Tibial nerve (tissue), 4 donors: Measurements from ENCODE around the gene SMAD6. TPM values are rescaled to one million over a fixed set of nuclear protein-coding genes. Genes with fewer than 3 reads are reported as not detected.

ENCODE experiments used
- DNase-seq, 2 donors: peaks; one replicate each; pipeline ENCODE4 v3.0.0-alpha.2; 2019; ENCODE audit warnings: low spot score in 2 of 2
- H3K27ac ChIP-seq, 4 donors: fragments of 200-600 bp; sonication (generic) in 3 of 4; one replicate each; pipeline ENCODE4 v1.5.1; 2017 to 2019; ENCODE audit warnings: mild to moderate bottlenecking in 1 of 4
- H3K27me3 ChIP-seq, 2 donors: fragments of 200-600 bp; sonication (generic) in 1 of 2; one replicate each; pipeline versions ENCODE4 v1.5.1 to v1.6.0; 2017 to 2019
- H3K36me3 ChIP-seq, 3 donors: fragments of 200-600 bp; sonication (generic); one replicate each; pipeline ENCODE4 v1.5.1; 2018 to 2019
- H3K4me1 ChIP-seq, 4 donors: fragments of 200-600 bp; sonication (generic) in 3 of 4; one replicate each; pipeline ENCODE4 v1.5.1; 2017 to 2019
- H3K4me3 ChIP-seq, 4 donors: fragments of 200-600 bp; sonication (generic) in 3 of 4; one replicate each; pipeline ENCODE4 v1.5.1; 2017 to 2019; ENCODE audit warnings: mild to moderate bottlenecking in 1 of 4, moderate library complexity in 1 of 4
- H3K9me3 ChIP-seq, 4 donors: fragments of 200-600 bp; sonication (generic) in 3 of 4; one replicate each; pipeline ENCODE4 v1.5.1; 2017 to 2019
- EP300 ChIP-seq, 2 donors: sonication (generic); formaldehyde crosslinking; IDR thresholded peaks; one replicate each; pipeline ENCODE4 v1.6.1; 2017; ENCODE audit warnings: antibody characterized with exemption in 2 of 2, mild to moderate bottlenecking in 1 of 2
- POLR2A ChIP-seq, 2 donors: fragments of 450-650 bp; IDR thresholded peaks; one replicate each; pipeline ENCODE4 v1.6.1; 2017; ENCODE audit warnings: antibody characterized with exemption in 2 of 2, mild to moderate bottlenecking in 2 of 2, moderate library complexity in 2 of 2
- WGBS, 2 donors: methylation state at CpG; one replicate each; pipeline ENCODE4 v1.1.5; 2018; 5-methylcytosine and 5-hydroxymethylcytosine counted together
- total RNA-seq, 4 donors: library from RNA; depleted of rRNA; stranded (reverse); fragments of >200 nt; gene quantifications; one replicate each; pipeline ENCODE4 v1.1.0, GENCODE V29; 2016
- TF ChIP-seq, protein P1 (sequence below), 5 experiments: fragments of 200-600 bp in 3 of 5; fragments of 450-650 bp in 2 of 5; sonication (generic) in 3 of 5; IDR thresholded peaks; one replicate each; pipeline ENCODE4 v1.5.1; 2016 to 2019; ENCODE audit warnings: antibody characterized with exemption in 5 of 5, mild to moderate bottlenecking in 3 of 5, moderate library complexity in 2 of 5

Gene SMAD6
- total RNA-seq, 4 donors from 2014 or later, result 41.9 to 57.2 (median 48.6) TPM

DNA sequence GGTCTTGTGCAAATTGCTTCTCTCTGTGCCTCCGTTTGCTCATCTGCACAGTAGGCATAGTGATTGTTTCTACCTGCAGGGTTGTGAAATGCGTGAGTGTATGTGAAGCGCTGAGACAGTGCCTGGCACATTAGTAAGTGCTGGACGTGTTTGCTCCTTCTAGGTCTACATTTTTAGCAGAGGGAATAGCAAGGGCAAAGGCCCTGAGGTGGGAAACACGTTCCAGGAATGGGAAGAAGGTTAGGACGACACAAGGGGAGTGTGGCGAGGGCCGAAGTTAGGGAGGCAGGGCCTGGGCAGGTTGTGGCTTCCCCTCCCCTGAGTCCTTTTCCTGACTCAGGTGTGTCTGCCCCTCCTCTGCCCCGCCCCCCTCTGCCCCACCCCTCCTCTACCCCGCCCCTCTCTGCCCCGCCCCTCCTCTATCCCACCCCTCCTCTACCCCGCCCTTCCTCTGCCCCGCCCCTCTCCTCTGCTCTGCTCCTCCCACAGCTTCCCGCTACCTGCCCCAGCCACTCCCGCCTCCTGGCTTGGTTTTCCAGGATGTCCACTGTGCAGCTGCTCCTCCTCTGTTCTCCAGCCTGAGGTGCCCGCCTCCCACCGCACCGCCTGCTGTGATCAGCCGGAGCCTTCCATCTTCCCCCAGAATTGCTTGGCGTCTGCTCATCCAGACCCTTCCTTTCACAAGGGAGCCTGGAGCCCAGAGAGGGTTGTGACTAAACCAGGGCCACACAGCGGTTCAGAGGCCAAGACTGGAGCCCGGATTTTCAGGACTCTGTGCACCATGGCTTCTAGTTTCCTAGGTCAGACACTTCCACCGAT, 31.1 kb upstream of the SMAD6 start:
- 64 to 67% methylated on average over 17 to 21 of the region's 23 CpGs for WGBS, 2 donors
- TF ChIP-seq, protein P1, sequence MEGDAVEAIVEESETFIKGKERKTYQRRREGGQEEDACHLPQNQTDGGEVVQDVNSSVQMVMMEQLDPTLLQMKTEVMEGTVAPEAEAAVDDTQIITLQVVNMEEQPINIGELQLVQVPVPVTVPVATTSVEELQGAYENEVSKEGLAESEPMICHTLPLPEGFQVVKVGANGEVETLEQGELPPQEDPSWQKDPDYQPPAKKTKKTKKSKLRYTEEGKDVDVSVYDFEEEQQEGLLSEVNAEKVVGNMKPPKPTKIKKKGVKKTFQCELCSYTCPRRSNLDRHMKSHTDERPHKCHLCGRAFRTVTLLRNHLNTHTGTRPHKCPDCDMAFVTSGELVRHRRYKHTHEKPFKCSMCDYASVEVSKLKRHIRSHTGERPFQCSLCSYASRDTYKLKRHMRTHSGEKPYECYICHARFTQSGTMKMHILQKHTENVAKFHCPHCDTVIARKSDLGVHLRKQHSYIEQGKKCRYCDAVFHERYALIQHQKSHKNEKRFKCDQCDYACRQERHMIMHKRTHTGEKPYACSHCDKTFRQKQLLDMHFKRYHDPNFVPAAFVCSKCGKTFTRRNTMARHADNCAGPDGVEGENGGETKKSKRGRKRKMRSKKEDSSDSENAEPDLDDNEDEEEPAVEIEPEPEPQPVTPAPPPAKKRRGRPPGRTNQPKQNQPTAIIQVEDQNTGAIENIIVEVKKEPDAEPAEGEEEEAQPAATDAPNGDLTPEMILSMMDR (IDR thresholded peaks at IDR 0.05), result no peak
- TF ChIP-seq EP300 (IDR thresholded peaks at IDR 0.05) (no peak), POLR2A (IDR thresholded peaks at IDR 0.05) (no peak)
- no peaks in the 10 kb centered on the region for H3K9me3 ChIP-seq

DNA sequence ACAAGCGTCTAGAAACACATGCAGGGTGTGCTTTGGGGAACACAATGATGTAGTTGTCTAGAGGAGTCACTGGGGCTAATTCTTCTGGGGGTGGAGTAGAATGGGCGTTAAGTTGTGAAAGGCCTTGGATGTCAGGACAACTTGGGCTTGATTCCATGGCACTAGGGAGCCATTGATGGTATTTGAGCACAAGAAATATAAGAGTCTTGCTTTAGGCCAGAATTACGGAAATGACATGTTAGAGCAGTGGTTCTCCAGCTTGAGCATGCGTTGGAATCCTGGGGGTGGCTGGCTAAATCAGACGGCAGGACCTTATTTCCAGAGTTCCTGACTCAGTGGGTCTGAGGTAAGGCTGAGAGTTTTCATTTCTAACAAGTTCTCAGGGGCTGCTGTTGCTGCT, 29.2 kb upstream of the SMAD6 start:
- H3K27ac ChIP-seq, result no peak overlapping the region
- no peak for DNase-seq
- H3K36me3 ChIP-seq, result no peaks in the 10 kb centered on the region
- TF ChIP-seq, protein P1 (IDR thresholded peaks at IDR 0.05), result no peak
- TF ChIP-seq EP300 (IDR thresholded peaks at IDR 0.05) (no peak), POLR2A (IDR thresholded peaks at IDR 0.05) (no peak)
- H3K4me3 ChIP-seq, result no peak overlapping the region
- no peaks in the 10 kb centered on the region for H3K4me1 ChIP-seq
- WGBS, 2 donors, result 49 to 50% methylated on average over 5 of the region's 5 CpGs
- no peaks in the 10 kb centered on the region for H3K27me3 ChIP-seq
- no peaks in the 10 kb centered on the region for H3K9me3 ChIP-seq

More for the DNA sequence above, 31.1 kb upstream of the SMAD6 start:
- no peaks in the 10 kb centered on the region for H3K27me3 ChIP-seq
- no peaks in the 10 kb centered on the region for H3K4me1 ChIP-seq
- no peak overlapping the region for H3K4me3 ChIP-seq
- no peaks in the 10 kb centered on the region for H3K36me3 ChIP-seq
- DNase-seq, result no peak
- no peak overlapping the region for H3K27ac ChIP-seq

DNA sequence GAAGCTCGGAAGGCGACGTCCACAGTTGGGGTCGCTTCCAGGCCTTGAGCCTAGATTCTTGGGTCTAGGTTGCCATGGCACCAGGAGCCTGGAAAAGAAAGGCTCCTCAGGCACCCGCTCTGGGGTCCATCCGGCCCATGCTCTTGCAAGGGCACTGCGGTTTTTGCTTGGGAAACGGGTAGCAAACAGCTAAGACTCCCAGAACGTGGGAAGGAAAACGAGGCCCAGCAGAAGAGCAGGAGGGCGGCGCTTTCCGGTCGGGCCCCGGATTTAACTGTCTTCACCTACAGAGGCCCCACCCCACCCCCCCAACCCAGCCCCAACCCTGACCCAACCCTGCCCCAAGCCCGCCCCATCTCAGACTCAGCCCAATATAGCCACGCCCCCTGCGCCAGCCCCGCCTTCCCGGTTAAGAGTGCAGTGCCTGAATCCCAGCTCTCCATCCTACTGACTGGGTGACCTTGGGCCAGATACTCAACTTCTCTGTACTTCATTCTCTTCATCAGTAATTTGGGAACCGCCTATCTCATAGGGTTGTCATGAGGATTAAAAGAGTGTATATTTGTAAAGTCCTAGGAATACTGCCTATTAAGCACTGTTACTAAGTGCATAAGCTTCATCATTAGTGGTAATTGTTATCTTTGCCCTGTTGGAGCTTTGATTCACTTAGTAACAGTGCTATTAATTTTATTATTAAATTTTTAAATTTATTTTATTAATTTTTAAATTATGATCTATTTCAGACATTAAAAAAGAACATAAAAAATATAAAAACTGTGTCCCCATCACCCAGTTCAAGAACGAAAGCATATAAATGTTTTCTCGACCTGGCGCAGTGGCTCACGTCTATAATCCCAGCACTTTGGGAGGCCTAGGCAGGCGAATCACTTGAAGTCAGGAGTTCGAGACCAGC, 28.4 kb upstream of the SMAD6 start:
- 56 to 78% methylated on average over 16 to 26 of the region's 27 CpGs for WGBS, 2 donors
- H3K4me1 ChIP-seq, result no peaks in the 10 kb centered on the region
- no peak overlapping the region for H3K4me3 ChIP-seq
- H3K9me3 ChIP-seq, result no peaks in the 10 kb centered on the region
- H3K27ac ChIP-seq, result no peak overlapping the region
- no peaks in the 10 kb centered on the region for H3K27me3 ChIP-seq
- no peaks in the 10 kb centered on the region for H3K36me3 ChIP-seq
- TF ChIP-seq EP300 (IDR thresholded peaks at IDR 0.05) (no peak), POLR2A (IDR thresholded peaks at IDR 0.05) (no peak)
- TF ChIP-seq, protein P1 (IDR thresholded peaks at IDR 0.05), result no peak
- no peak for DNase-seq

DNA sequence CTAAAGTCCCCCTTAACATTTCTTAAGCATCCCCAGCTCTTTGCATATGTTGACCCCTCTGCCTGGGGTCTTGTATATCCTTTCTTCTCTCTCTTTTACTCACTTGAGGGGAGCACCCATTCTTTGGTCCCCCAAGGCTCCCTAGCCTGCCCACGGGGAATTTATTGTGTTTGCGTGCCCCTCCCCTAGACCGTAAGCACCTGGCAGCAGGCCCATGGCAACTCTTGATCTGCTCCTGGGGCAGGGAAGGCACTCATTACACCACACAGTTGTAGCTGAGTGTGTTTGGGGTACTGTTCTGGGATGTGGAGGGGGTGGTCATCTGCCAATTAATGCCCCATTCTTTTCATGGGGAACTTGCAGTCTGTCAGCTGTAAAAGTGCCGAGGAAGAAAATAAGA, 27.3 kb upstream of the SMAD6 start:
- H3K36me3 ChIP-seq, result no peaks in the 10 kb centered on the region
- H3K27ac ChIP-seq, result no peak overlapping the region
- H3K9me3 ChIP-seq, result no peaks in the 10 kb centered on the region
- H3K4me1 ChIP-seq, result no peaks in the 10 kb centered on the region
- DNase-seq, result no peak
- WGBS, 2 donors, result 82 to 90% methylated on average over 4 of the region's 4 CpGs
- TF ChIP-seq, protein P1 (IDR thresholded peaks at IDR 0.05), result no peak
- no peak for TF ChIP-seq EP300 (IDR thresholded peaks at IDR 0.05)
- TF ChIP-seq POLR2A (IDR thresholded peaks at IDR 0.05), result no peak
- H3K4me3 ChIP-seq, result no peak overlapping the region
- no peaks in the 10 kb centered on the region for H3K27me3 ChIP-seq

DNA sequence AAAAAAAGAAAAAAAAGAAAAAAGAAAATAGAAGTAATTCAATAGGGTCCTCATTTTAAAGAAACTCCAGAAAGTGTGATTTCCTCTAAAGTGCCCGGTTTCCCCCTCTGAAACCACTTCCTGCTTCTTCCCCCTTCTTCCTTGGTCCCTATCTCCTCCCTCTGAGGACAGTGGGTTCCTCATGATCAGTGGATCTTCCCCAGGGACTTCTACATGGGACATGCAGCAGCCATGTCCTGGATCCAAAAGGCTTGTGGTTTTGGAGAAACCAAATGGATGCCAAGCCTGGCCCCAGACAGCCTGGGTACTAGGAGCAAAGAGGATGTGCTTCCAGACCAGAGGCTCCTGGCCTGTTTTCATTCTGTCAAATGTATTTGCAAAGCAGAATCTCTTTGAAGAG, 26.6 kb upstream of the SMAD6 start:
- H3K27me3 ChIP-seq, result no peaks in the 10 kb centered on the region
- no peaks in the 10 kb centered on the region for H3K4me1 ChIP-seq
- TF ChIP-seq, protein P1 (IDR thresholded peaks at IDR 0.05), result no peak
- TF ChIP-seq POLR2A (IDR thresholded peaks at IDR 0.05) (no peak), EP300 (IDR thresholded peaks at IDR 0.05) (no peak)
- H3K4me3 ChIP-seq, result no peak overlapping the region
- H3K36me3 ChIP-seq, result no peaks in the 10 kb centered on the region
- H3K27ac ChIP-seq, result no peak overlapping the region
- WGBS, 2 donors, result 64 to 80% methylated on average over 1 of the region's 1 CpG
- no peaks in the 10 kb centered on the region for H3K9me3 ChIP-seq
- no peak for DNase-seq
